ENCODE measurements around the gene MAST3.

Gene MAST3

DNA sequence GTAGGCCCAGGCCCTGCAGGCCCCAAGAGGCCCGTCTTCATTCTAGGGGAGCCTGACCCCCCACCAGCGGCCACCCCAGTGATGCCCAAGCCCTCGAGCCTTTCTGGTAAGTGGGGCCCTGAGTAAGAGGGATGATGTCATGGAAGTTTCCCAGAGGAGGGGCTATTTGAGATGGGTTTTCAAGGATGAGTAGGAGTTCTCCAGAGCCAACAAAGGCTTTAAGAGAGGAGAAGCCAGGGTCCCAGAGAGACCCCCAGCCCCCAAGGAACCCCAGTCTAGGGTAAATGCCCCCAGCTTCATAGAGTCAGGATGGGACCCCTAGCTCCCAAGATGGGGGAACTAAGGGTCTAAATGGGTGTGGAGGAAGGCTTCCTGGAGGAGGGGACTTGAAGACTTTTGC, 46.3 kb downstream of the MAST3 start:
- H3K56ac ChIP-seq (ENCODE audit: low read length) = no peak overlapping the region
- H4K8ac ChIP-seq (ENCODE audit: low read depth, low read length) = no peak overlapping the region
- no peaks in the 10 kb centered on the region for H3K79me1 ChIP-seq (ENCODE audit: low read length)
- no peaks in the 10 kb centered on the region for H3K36me3 ChIP-seq (ENCODE audit: control insufficient read depth, insufficient read depth, low read length)
- H2BK15ac ChIP-seq (replicated peaks; ENCODE audit: low read depth) = no peak overlapping the region
- WGBS (ENCODE audit: extremely low coverage, insufficient coverage, low lambda C conversion rate) = no CpG with 5 or more reads among the region's 3 CpGs
- no peak overlapping the region for H2BK120ac ChIP-seq (ENCODE audit: low read depth, low read length)
- H3K27ac ChIP-seq (ENCODE audit: low read depth, low read length) = no peak overlapping the region
- H2BK5ac ChIP-seq (ENCODE audit: low read length) = no peak overlapping the region
- DNase-seq = no peak
- H3K4me1 ChIP-seq (ENCODE audit: control insufficient read depth, low read depth, low read length) = no peaks in the 10 kb centered on the region
- no peak overlapping the region for H3K18ac ChIP-seq (ENCODE audit: low read length)
- H3K4ac ChIP-seq (ENCODE audit: low read depth, low read length) = no peak overlapping the region
- H3K9ac ChIP-seq (ENCODE audit: low read length) = no peak overlapping the region
- H3K27me3 ChIP-seq (ENCODE audit: insufficient read depth, low read length, poor library complexity) = no peaks in the 10 kb centered on the region
- H3K4me2 ChIP-seq (ENCODE audit: low read length) = no peak overlapping the region
- H4K5ac ChIP-seq (ENCODE audit: low read length) = no peak overlapping the region
- H2AK5ac ChIP-seq (ENCODE audit: low read length) = no peak overlapping the region
- no peak overlapping the region for H3K4me3 ChIP-seq (ENCODE audit: low read length)
- no peak overlapping the region for H3K23ac ChIP-seq (ENCODE audit: low read length)
- H3K79me2 ChIP-seq (ENCODE audit: control insufficient read depth, insufficient read depth, low read length) = no peaks in the 10 kb centered on the region

DNA sequence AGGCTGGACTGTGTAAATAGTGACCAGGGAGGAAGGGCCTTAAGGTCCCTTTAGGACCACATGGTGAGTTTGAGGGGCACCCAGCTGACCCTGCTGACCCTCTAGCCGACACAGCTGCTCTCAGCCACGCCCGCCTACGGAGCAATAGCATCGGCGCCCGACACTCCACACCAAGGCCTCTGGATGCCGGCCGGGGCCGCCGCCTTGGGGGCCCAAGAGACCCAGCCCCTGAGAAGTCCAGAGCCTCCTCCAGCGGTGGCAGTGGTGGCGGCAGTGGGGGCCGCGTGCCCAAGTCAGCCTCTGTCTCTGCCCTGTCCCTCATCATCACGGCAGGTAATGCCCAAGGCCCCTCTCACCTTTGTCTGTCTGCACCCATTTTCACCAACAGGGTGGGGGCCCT, 46.8 kb downstream of the MAST3 start:
- Histone ChIP-seq H3K4me2 (ENCODE audit: low read length) (no peak overlapping the region), H3K27ac (ENCODE audit: low read depth, low read length) (no peak overlapping the region), H3K4ac (ENCODE audit: low read depth, low read length) (no peak overlapping the region), H3K9ac (ENCODE audit: low read length) (no peak overlapping the region), H3K36me3 (ENCODE audit: control insufficient read depth, insufficient read depth, low read length) (no peaks in the 10 kb centered on the region), H3K79me2 (ENCODE audit: control insufficient read depth, insufficient read depth, low read length) (no peaks in the 10 kb centered on the region), H2BK15ac (replicated peaks; ENCODE audit: low read depth) (no peak overlapping the region), H3K4me3 (ENCODE audit: low read length) (no peak overlapping the region), H3K23ac (ENCODE audit: low read length) (no peak overlapping the region), H3K79me1 (ENCODE audit: low read length) (no peaks in the 10 kb centered on the region), H3K18ac (ENCODE audit: low read length) (no peak overlapping the region), H2BK120ac (ENCODE audit: low read depth, low read length) (no peak overlapping the region), H3K4me1 (ENCODE audit: control insufficient read depth, low read depth, low read length) (no peaks in the 10 kb centered on the region), H2AK5ac (ENCODE audit: low read length) (no peak overlapping the region), H4K5ac (ENCODE audit: low read length) (no peak overlapping the region), H3K56ac (ENCODE audit: low read length) (no peak overlapping the region), H2BK5ac (ENCODE audit: low read length) (no peak overlapping the region), H3K27me3 (ENCODE audit: insufficient read depth, low read length, poor library complexity) (no peaks in the 10 kb centered on the region), H4K8ac (ENCODE audit: low read depth, low read length) (no peak overlapping the region)
- no peak for DNase-seq
- no CpG with 5 or more reads among the region's 16 CpGs for WGBS (ENCODE audit: extremely low coverage, insufficient coverage, low lambda C conversion rate)

DNA sequence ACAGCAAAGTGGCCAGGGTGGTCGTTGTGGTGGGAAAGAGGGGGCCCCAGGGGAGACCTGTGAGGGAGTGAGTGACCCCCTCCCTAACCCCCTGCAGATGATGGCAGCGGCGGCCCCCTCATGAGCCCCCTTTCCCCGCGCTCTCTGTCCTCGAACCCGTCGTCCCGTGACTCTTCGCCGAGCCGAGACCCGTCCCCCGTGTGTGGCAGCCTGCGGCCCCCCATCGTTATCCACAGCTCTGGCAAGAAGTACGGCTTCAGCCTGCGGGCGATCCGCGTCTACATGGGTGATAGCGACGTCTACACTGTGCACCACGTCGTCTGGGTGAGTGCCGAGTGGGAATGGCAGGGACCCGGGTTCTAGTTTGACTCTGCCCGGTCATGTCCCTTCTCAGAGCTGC, 47.3 kb downstream of the MAST3 start:
- no peak overlapping the region for H3K23ac ChIP-seq (ENCODE audit: low read length)
- no peak overlapping the region for H2BK15ac ChIP-seq (replicated peaks; ENCODE audit: low read depth)
- H3K79me2 ChIP-seq (ENCODE audit: control insufficient read depth, insufficient read depth, low read length) = no peaks in the 10 kb centered on the region
- no peak overlapping the region for H3K18ac ChIP-seq (ENCODE audit: low read length)
- H2BK5ac ChIP-seq (ENCODE audit: low read length) = no peak overlapping the region
- no peak overlapping the region for H4K8ac ChIP-seq (ENCODE audit: low read depth, low read length)
- no peak overlapping the region for H3K56ac ChIP-seq (ENCODE audit: low read length)
- H3K36me3 ChIP-seq (ENCODE audit: control insufficient read depth, insufficient read depth, low read length) = no peaks in the 10 kb centered on the region
- H3K4ac ChIP-seq (ENCODE audit: low read depth, low read length) = no peak overlapping the region
- no peak overlapping the region for H3K9ac ChIP-seq (ENCODE audit: low read length)
- H4K5ac ChIP-seq (ENCODE audit: low read length) = no peak overlapping the region
- H3K4me3 ChIP-seq (ENCODE audit: low read length) = no peak overlapping the region
- H3K27me3 ChIP-seq (ENCODE audit: insufficient read depth, low read length, poor library complexity) = no peaks in the 10 kb centered on the region
- no peak overlapping the region for H2AK5ac ChIP-seq (ENCODE audit: low read length)
- H3K4me1 ChIP-seq (ENCODE audit: control insufficient read depth, low read depth, low read length) = no peaks in the 10 kb centered on the region
- H3K4me2 ChIP-seq (ENCODE audit: low read length) = no peak overlapping the region
- WGBS (ENCODE audit: extremely low coverage, insufficient coverage, low lambda C conversion rate) = no CpG with 5 or more reads among the region's 28 CpGs
- no peak overlapping the region for H2BK120ac ChIP-seq (ENCODE audit: low read depth, low read length)
- H3K79me1 ChIP-seq (ENCODE audit: low read length) = no peaks in the 10 kb centered on the region
- no peak overlapping the region for H3K27ac ChIP-seq (ENCODE audit: low read depth, low read length)
- DNase-seq = no peak

DNA sequence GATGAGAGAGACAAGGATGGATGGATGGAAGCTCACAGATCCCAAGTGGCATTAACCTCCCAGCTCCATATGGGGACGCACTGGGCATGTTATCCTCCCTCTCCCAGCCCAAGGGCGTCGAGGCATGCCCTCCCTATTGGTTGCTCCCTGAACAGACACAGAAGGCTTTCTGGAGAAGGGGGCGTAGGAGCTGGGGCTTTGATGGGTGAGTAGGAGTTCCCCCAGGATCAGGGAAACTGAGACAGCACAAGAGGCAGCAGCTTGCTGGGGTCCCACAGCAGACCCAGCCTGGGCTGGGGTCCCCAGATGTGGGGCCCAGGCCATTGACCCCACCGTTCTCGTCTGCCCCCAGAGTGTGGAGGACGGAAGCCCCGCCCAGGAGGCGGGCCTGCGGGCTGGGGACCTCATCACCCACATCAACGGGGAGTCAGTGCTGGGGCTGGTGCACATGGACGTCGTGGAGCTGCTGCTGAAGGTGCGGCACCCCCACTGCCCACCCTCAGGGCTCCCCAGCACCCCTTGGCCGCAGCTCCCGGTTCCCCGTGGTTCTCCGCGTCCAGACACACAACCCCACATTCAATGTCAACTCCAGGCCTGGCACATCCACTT, 47.9 kb downstream of the MAST3 start:
- H3K23ac ChIP-seq (ENCODE audit: low read length) = no peak overlapping the region
- no peaks in the 10 kb centered on the region for H3K79me1 ChIP-seq (ENCODE audit: low read length)
- H2AK5ac ChIP-seq (ENCODE audit: low read length) = no peak overlapping the region
- no peak overlapping the region for H3K27ac ChIP-seq (ENCODE audit: low read depth, low read length)
- H3K79me2 ChIP-seq (ENCODE audit: control insufficient read depth, insufficient read depth, low read length) = no peaks in the 10 kb centered on the region
- no peak overlapping the region for H2BK5ac ChIP-seq (ENCODE audit: low read length)
- no peak overlapping the region for H3K4ac ChIP-seq (ENCODE audit: low read depth, low read length)
- no peak overlapping the region for H2BK120ac ChIP-seq (ENCODE audit: low read depth, low read length)
- no peak overlapping the region for H3K9ac ChIP-seq (ENCODE audit: low read length)
- H3K4me3 ChIP-seq (ENCODE audit: low read length) = no peak overlapping the region
- H3K27me3 ChIP-seq (ENCODE audit: insufficient read depth, low read length, poor library complexity) = no peaks in the 10 kb centered on the region
- H3K4me1 ChIP-seq (ENCODE audit: control insufficient read depth, low read depth, low read length) = no peaks in the 10 kb centered on the region
- no peak overlapping the region for H2BK15ac ChIP-seq (replicated peaks; ENCODE audit: low read depth)
- no peak overlapping the region for H3K56ac ChIP-seq (ENCODE audit: low read length)
- H3K36me3 ChIP-seq (ENCODE audit: control insufficient read depth, insufficient read depth, low read length) = no peaks in the 10 kb centered on the region
- no peak overlapping the region for H3K4me2 ChIP-seq (ENCODE audit: low read length)
- no peak overlapping the region for H4K5ac ChIP-seq (ENCODE audit: low read length)
- no peak overlapping the region for H3K18ac ChIP-seq (ENCODE audit: low read length)
- no CpG with 5 or more reads among the region's 19 CpGs for WGBS (ENCODE audit: extremely low coverage, insufficient coverage, low lambda C conversion rate)
- DNase-seq = no peak
- H4K8ac ChIP-seq (ENCODE audit: low read depth, low read length) = no peak overlapping the region

DNA sequence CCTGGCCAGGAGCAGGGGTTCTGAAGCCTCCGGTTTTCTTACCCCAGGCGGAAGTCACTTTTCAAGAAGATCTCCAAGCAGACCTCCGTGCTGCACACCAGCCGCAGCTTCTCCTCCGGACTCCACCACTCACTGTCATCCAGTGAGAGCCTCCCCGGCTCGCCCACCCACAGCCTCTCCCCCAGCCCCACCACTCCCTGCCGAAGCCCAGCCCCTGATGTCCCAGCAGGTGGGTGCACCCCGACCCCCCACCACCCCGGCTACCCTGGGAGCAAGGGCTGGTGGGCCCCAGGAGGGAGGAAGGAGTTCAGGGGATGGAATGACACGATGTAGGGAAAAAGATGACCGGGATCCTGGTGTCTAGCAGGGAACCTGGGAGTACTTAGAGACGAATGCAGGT, 49.8 kb downstream of the MAST3 start:
- H3K9ac ChIP-seq (ENCODE audit: low read length) = no peak overlapping the region
- no peaks in the 10 kb centered on the region for H3K79me1 ChIP-seq (ENCODE audit: low read length)
- no peak overlapping the region for H2BK5ac ChIP-seq (ENCODE audit: low read length)
- no peak overlapping the region for H3K56ac ChIP-seq (ENCODE audit: low read length)
- no peak overlapping the region for H4K8ac ChIP-seq (ENCODE audit: low read depth, low read length)
- H2BK15ac ChIP-seq (replicated peaks; ENCODE audit: low read depth) = no peak overlapping the region
- H3K23ac ChIP-seq (ENCODE audit: low read length) = no peak overlapping the region
- H4K5ac ChIP-seq (ENCODE audit: low read length) = no peak overlapping the region
- no peak overlapping the region for H3K4me2 ChIP-seq (ENCODE audit: low read length)
- H2AK5ac ChIP-seq (ENCODE audit: low read length) = no peak overlapping the region
- no peak overlapping the region for H3K18ac ChIP-seq (ENCODE audit: low read length)
- H2BK120ac ChIP-seq (ENCODE audit: low read depth, low read length) = no peak overlapping the region
- no peak overlapping the region for H3K4ac ChIP-seq (ENCODE audit: low read depth, low read length)
- no CpG with 5 or more reads among the region's 13 CpGs for WGBS (ENCODE audit: extremely low coverage, insufficient coverage, low lambda C conversion rate)
- H3K79me2 ChIP-seq (ENCODE audit: control insufficient read depth, insufficient read depth, low read length) = no peaks in the 10 kb centered on the region
- no peaks in the 10 kb centered on the region for H3K4me1 ChIP-seq (ENCODE audit: control insufficient read depth, low read depth, low read length)
- no peak overlapping the region for H3K4me3 ChIP-seq (ENCODE audit: low read length)
- no peaks in the 10 kb centered on the region for H3K27me3 ChIP-seq (ENCODE audit: insufficient read depth, low read length, poor library complexity)
- no peaks in the 10 kb centered on the region for H3K36me3 ChIP-seq (ENCODE audit: control insufficient read depth, insufficient read depth, low read length)
- no peak for DNase-seq
- H3K27ac ChIP-seq (ENCODE audit: low read depth, low read length) = no peak overlapping the region

DNA sequence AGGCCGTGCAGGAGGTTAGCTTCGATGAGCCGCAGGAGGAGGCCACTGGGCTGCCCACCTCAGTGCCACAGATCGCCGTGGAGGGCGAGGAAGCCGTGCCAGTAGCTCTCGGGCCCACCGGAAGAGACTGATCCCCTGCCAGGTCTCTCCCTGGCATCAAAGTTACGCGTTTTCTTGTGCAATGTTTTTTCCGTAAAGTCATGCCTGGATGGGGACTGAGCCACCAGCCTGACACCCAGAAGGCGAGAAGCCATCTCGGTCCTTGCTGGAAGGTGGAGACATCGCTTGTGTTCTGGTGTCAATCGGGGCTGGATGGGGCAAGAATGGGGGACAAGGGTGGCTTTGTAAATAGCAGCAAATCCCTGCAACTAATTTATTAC, 52.0 kb downstream of the MAST3 start:
- Histone ChIP-seq H3K4ac (ENCODE audit: low read depth, low read length) (no peak overlapping the region), H3K36me3 (ENCODE audit: control insufficient read depth, insufficient read depth, low read length) (no peaks in the 10 kb centered on the region), H2BK120ac (ENCODE audit: low read depth, low read length) (no peak overlapping the region), H3K4me3 (ENCODE audit: low read length) (no peak overlapping the region), H3K79me2 (ENCODE audit: control insufficient read depth, insufficient read depth, low read length) (peaks cover 2% of the 10 kb centered on the region), H3K4me1 (ENCODE audit: control insufficient read depth, low read depth, low read length) (no peaks in the 10 kb centered on the region), H4K8ac (ENCODE audit: low read depth, low read length) (no peak overlapping the region), H2AK5ac (ENCODE audit: low read length) (no peak overlapping the region), H3K27ac (ENCODE audit: low read depth, low read length) (no peak overlapping the region), H3K23ac (ENCODE audit: low read length) (no peak overlapping the region), H2BK5ac (ENCODE audit: low read length) (no peak overlapping the region), H3K4me2 (ENCODE audit: low read length) (no peak overlapping the region), H3K18ac (ENCODE audit: low read length) (no peak overlapping the region), H3K79me1 (ENCODE audit: low read length) (peaks cover 3% of the 10 kb centered on the region), H3K9ac (ENCODE audit: low read length) (no peak overlapping the region), H4K5ac (ENCODE audit: low read length) (no peak overlapping the region), H3K27me3 (ENCODE audit: insufficient read depth, low read length, poor library complexity) (no peaks in the 10 kb centered on the region), H3K56ac (ENCODE audit: low read length) (no peak overlapping the region), H2BK15ac (replicated peaks; ENCODE audit: low read depth) (no peak overlapping the region)
- WGBS (ENCODE audit: extremely low coverage, insufficient coverage, low lambda C conversion rate) = no CpG with 5 or more reads among the region's 16 CpGs
- DNase-seq = no peak

All from mesendoderm (in vitro differentiated cells).